Liver (tissue), 3 donors: ENCODE data around the gene HMGCS1.

Experiments
- RAD21 ChIP-seq, 2 donors: IDR thresholded peaks; 2 replicates each; pipeline ENCODE4 v1.6.1; 2016; ENCODE audit warnings: antibody characterized with exemption in 2 of 2, mild to moderate bottlenecking in 2 of 2
- SP1 ChIP-seq: IDR thresholded peaks from 2 replicates; pipeline ENCODE4 v1.6.1; 2018; ENCODE audit warnings: antibody characterized with exemption, mild to moderate bottlenecking
- TF ChIP-seq, protein P1 (sequence below): fragments of 150-350 bp; IDR thresholded peaks from 2 replicates; pipeline ENCODE4 v1.5.1; 2017; ENCODE audit warnings: improper control_type of control experiment, low read depth, low read length; ENCODE audit not compliant: missing input control
- donor health status: healthy.
- donor health status: healthy.

DNA sequence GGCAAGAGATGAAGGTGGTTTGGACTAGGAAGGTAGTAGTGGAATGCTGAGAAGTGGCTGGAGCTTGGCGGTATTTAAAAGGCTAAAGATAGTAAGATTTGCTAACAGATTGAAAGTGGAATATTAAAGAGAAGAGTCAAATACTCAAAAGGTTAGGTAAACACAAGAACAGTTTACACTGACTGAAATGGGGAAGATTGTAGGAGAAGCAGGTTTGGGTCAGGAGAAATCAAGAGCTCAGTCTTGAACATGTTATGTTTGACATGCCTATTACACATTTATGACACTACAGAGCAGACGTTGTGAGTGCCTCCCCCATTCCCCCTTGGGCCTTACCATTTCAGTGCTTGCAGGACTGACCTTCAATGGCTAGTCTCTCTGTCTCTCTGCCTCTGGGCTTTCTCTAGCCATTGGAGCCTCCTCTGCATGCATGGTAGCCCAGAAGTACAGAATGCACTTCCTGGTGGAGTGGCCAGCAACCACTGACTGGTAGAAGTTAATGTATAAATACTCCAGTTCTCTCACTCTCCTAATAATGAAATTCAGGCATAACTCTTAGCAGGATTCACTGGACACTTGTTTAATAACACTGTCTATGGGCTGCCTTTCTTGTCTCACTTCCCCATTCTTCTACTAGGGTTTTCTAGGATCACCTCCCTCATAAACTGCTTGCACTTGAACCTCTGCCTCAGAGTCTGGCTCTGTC is 56.8 kb downstream of the HMGCS1 start:
- TF ChIP-seq SP1 (no peak), RAD21 (IDR thresholded peaks at IDR 0.05) (no peak)
- TF ChIP-seq, protein P1, sequence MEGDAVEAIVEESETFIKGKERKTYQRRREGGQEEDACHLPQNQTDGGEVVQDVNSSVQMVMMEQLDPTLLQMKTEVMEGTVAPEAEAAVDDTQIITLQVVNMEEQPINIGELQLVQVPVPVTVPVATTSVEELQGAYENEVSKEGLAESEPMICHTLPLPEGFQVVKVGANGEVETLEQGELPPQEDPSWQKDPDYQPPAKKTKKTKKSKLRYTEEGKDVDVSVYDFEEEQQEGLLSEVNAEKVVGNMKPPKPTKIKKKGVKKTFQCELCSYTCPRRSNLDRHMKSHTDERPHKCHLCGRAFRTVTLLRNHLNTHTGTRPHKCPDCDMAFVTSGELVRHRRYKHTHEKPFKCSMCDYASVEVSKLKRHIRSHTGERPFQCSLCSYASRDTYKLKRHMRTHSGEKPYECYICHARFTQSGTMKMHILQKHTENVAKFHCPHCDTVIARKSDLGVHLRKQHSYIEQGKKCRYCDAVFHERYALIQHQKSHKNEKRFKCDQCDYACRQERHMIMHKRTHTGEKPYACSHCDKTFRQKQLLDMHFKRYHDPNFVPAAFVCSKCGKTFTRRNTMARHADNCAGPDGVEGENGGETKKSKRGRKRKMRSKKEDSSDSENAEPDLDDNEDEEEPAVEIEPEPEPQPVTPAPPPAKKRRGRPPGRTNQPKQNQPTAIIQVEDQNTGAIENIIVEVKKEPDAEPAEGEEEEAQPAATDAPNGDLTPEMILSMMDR: no peak
